Activated B cell treated with CpG ODN at 0.5 μM for 24 hours (primary cell): ENCODE measurements around the gene EMC8. TPM values are rescaled to one million over a fixed set of nuclear protein-coding genes. Genes with fewer than 3 reads are reported as not detected.

ENCODE experiments used
- ATAC-seq: fragments of 200-7000 bp; cut with Tn5 transposase; one replicate; pipeline ENCODE4 v1.10.0; 2021; ENCODE audit warnings: low read depth, mild to moderate bottlenecking, moderate library complexity
- CTCF ChIA-PET: fragments of 350-600 bp; sonication (Branson Sonifier 250); formaldehyde crosslinking; loops from one replicate; lab custom pipeline; 2021; ENCODE audit warnings: antibody characterized with exemption; lab: Charles Lee
- POLR2A ChIA-PET: fragments of 350-600 bp; sonication (Branson Sonifier 250); formaldehyde crosslinking; loops from one replicate; lab custom pipeline; 2021; ENCODE audit warnings: antibody characterized with exemption; lab: Charles Lee
- DNase-seq: peaks from one replicate; pipeline ENCODE4 v3.0.0; 2022
- H3K27ac Mint-ChIP-seq: one replicate; pipeline ENCODE4 v1.8.0; 2020; ENCODE audit warnings: mixed read lengths
- H3K27me3 Mint-ChIP-seq: one replicate; pipeline ENCODE4 v1.8.0; 2021; ENCODE audit warnings: mixed read lengths
- H3K36me3 Mint-ChIP-seq: one replicate; pipeline ENCODE4 v1.8.0; 2021; ENCODE audit warnings: low read depth, mixed read lengths
- H3K4me1 Mint-ChIP-seq: one replicate; pipeline ENCODE4 v1.8.0; 2021; ENCODE audit warnings: mixed read lengths
- H3K4me3 Mint-ChIP-seq: one replicate; pipeline ENCODE4 v1.8.0; 2020; ENCODE audit warnings: mild to moderate bottlenecking, mixed read lengths
- H3K9me3 Mint-ChIP-seq: one replicate; pipeline ENCODE4 v1.8.0; 2020; ENCODE audit warnings: mixed read lengths
- intact Hi-C: fragments of 100-400 bp; cut with micrococcal nuclease; formaldehyde crosslinking; loops from one replicate; pipeline ENCODE4 v1.15.1; 2024
- total RNA-seq: library from RNA; stranded (reverse); gene quantifications from 2 replicates; pipeline ENCODE4 v1.2.3, GENCODE V29; 2022
- TF ChIP-seq, protein P1 (sequence below): fragments of 200-600 bp; IDR thresholded peaks from one replicate; pipeline ENCODE4 v1.8.0; 2022; ENCODE audit warnings: antibody characterized with exemption, mild to moderate bottlenecking

EMC8 gene
- 27.8 and 29.0 TPM in 2 replicates for total RNA-seq

DNA sequence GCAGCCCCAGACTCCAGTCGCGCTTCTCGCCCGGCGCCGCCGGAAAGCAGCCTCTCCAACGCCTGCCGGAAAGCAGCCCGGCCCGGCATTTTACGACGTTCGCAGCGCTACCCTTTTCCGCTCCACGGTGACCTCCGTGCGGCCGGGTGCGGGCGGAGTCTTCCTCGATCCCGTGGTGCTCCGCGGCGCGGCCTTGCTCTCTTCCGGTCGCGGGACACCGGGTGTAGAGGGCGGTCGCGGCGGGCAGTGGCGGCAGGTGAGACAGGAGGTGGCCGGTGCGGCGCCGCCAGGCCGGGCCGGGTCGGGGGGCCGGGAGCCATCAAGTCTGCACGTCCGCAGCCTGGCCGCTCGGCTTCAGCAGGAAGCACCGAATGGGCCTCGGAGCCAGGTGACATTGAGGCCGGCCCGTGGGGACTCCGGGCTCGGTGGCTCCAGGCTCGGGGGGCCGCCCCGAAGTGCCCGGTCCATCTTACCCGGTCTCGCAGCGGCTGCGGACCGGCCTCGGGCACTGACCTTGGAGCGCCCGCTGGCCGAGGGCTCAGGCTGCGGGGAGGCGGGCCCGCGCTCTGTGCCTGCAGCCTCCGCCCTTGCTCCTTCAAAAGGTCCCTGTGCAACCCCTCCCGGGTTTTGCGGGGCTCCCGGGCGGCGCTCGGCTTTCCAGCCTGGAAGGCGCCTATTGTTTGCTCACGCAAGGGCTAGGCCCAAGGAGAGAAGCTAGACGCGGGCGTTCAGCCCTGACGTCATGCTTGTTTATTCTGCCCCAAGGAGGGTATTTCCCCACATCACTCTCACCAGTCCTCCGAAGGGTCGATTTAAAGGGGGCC is at the start of gene EMC8, which contains the start of gene COX4I1:
EMC8 (minus strand) TSS at position 48 of the 824 bp plus-strand sequence. CDS start 249 bp downstream, outside the sequence.
COX4I1 (plus strand) TSS at position 199 of the 824 bp plus-strand sequence. CDS start 1,511 bp downstream, outside the sequence.
- DNase-seq (peak; percentile 89), ATAC-seq (peak; percentile 89)
- TF ChIP-seq, protein P1, sequence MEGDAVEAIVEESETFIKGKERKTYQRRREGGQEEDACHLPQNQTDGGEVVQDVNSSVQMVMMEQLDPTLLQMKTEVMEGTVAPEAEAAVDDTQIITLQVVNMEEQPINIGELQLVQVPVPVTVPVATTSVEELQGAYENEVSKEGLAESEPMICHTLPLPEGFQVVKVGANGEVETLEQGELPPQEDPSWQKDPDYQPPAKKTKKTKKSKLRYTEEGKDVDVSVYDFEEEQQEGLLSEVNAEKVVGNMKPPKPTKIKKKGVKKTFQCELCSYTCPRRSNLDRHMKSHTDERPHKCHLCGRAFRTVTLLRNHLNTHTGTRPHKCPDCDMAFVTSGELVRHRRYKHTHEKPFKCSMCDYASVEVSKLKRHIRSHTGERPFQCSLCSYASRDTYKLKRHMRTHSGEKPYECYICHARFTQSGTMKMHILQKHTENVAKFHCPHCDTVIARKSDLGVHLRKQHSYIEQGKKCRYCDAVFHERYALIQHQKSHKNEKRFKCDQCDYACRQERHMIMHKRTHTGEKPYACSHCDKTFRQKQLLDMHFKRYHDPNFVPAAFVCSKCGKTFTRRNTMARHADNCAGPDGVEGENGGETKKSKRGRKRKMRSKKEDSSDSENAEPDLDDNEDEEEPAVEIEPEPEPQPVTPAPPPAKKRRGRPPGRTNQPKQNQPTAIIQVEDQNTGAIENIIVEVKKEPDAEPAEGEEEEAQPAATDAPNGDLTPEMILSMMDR = no peak
- intact Hi-C loops = loop anchor here (1.0 kb wide), 3 partner anchors 43 to 110 kb away; no protein-coding TSS in a partner anchor
- no peaks in the 10 kb centered on the region for H3K9me3 Mint-ChIP-seq
- ChIA-PET CTCF (interaction anchor here (1.2 to 1.4 kb wide), 2 partner anchors 22 to 230 kb away, joined by 3 to 5 read pairs; no protein-coding TSS in a partner anchor), POLR2A (interaction anchor here (0.5 to 2.2 kb wide), 16 partner anchors 20 to 209 kb away, joined by 3 to 23 read pairs (median 4); partner anchors contain the start of gene IRF8)
- H3K27me3 Mint-ChIP-seq = no peaks in the 10 kb centered on the region
- peaks cover 53% of the 10 kb centered on the region for H3K4me1 Mint-ChIP-seq
- peak within 1 kb of the TSS; percentile 90 for H3K4me3 Mint-ChIP-seq
- H3K27ac Mint-ChIP-seq = peak within 1 kb of the TSS; percentile 84
- peaks cover 66% of the 10 kb centered on the region for H3K36me3 Mint-ChIP-seq

DNA sequence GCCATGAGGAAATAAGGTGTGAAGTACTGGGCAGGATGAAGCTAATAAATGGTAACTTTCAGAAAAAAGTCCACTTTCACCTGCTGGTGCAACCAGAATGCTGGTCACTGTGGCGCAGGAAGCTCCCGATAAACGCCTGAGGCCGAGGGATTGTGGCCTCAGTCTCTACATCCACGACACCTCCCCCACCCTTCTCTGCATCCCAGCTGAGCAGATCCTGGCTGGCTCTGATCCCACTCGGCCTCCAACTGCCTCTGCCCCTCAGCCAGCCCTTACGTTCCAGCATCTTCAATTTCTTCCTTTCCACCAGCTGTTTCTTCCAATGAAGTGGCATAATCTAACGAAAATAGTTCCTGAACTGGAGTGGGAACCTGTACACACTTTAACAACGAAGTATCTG is 49.6 kb upstream of the EMC8 start:
- peaks cover 7% of the 10 kb centered on the region for H3K27me3 Mint-ChIP-seq
- ChIA-PET CTCF (interaction anchor here (1.0 to 2.0 kb wide), 3 partner anchors 12 to 28 kb away, joined by 3 to 6 read pairs (median 6); no protein-coding TSS in a partner anchor), POLR2A (no interaction called here)
- DNase-seq (no peak), ATAC-seq (no peak)
- TF ChIP-seq, protein P1 = no peak
- H3K4me3 Mint-ChIP-seq = no peak overlapping the region
- H3K4me1 Mint-ChIP-seq = peaks cover 38% of the 10 kb centered on the region
- no peak overlapping the region for H3K27ac Mint-ChIP-seq
- intact Hi-C loops = no loop called here
- H3K36me3 Mint-ChIP-seq = no peaks in the 10 kb centered on the region
- no peaks in the 10 kb centered on the region for H3K9me3 Mint-ChIP-seq

DNA sequence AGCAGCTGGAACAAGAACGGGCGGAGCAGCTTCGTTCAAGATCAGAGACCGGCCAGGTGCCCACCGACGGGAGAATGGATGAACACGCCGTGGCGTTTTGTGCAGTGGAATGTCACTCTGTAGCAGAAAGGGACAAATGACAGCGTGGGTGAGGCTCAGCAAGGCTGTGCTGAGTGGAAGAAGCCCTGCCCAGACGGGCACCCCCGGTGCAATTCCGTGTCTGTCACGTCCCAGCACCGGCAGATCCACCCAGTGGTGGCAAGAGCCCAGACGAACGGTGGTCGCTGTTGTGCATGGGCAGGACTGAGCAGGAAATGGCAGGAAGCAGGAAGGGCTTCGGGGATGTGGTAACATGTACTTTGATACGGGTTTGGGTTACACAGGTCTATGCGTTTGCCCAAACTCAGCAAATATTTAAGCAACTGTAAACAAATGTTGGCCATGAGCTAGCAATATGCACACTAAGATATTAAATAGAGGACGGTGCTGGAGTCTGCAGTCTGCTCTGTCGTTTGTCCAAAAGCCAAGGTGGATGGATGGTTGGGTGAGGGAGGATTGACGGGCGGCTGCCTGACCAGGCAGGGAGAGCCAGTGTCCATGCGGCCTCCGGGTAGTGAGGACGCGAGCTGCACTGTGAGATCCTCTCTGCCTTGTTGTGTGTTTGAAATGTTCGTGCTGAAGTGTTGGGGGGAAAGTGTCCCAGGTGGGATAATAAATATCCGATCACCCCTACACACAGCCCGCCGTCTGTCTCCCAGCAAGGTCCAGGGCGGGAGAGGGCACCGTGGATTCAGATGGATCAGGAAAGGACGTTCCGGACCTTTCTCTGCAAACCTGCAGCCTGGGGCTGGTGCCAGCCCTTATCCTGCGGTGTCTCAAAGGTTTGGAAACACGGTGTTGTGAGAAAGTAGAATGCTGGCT is 48.6 kb upstream of the EMC8 start:
- intact Hi-C loops = loop anchor here (2.0 kb wide), 1 partner anchor 13 kb away; no protein-coding TSS in a partner anchor
- ATAC-seq = no peak
- H3K27me3 Mint-ChIP-seq = peaks cover 7% of the 10 kb centered on the region
- ChIA-PET POLR2A (no interaction called here), CTCF (interaction anchor here (1.8 kb wide), 1 partner anchor 16 kb away, joined by 6 read pairs; no protein-coding TSS in a partner anchor)
- H3K4me1 Mint-ChIP-seq = peaks cover 32% of the 10 kb centered on the region
- no peak for DNase-seq
- TF ChIP-seq, protein P1 = no peak
- H3K27ac Mint-ChIP-seq = no peak overlapping the region
- no peak overlapping the region for H3K4me3 Mint-ChIP-seq
- H3K9me3 Mint-ChIP-seq = no peaks in the 10 kb centered on the region
- no peaks in the 10 kb centered on the region for H3K36me3 Mint-ChIP-seq

DNA sequence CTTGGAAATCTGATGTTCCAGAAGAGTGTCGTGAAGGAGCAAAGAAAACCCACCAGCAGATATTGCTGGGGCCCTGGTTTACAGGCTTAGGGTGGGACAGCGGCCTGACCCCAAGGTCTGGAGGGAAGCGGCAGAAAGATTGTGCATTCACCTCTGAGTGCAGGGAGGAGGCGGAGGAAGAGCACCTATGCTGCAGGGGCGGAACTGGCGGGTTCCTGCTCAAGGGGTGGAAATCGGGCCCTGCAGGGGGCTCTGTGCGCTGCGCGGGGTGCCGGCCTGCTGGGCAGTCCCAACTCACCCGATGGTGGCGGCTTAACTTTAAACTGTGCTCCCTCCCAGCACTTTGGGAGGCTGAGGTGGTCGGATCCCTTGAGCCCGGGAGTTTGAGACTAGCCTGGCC is 47.7 kb upstream of the EMC8 start:
- CTCF ChIA-PET = no interaction called here
- no peak for ATAC-seq
- no peak overlapping the region for H3K4me3 Mint-ChIP-seq

More for the DNA sequence above, 47.7 kb upstream of the EMC8 start:
- H3K4me1 Mint-ChIP-seq = peaks cover 29% of the 10 kb centered on the region
- no peak for DNase-seq
- H3K27me3 Mint-ChIP-seq = peaks cover 7% of the 10 kb centered on the region
- TF ChIP-seq, protein P1 = no peak
- no peaks in the 10 kb centered on the region for H3K36me3 Mint-ChIP-seq
- intact Hi-C loops = loop anchor here (2.0 kb wide), 1 partner anchor 14 kb away; no protein-coding TSS in a partner anchor
- POLR2A ChIA-PET = interaction anchor here (0.6 kb wide), 1 partner anchor 134 kb away, joined by 10 read pairs; no protein-coding TSS in a partner anchor
- H3K9me3 Mint-ChIP-seq = no peaks in the 10 kb centered on the region
- peak overlapping the region; percentile 57 for H3K27ac Mint-ChIP-seq
